H1 (cell line): ENCODE data around the gene NF1.

ENCODE experiments used
- BCL11A ChIP-seq, 2 experiments: IDR thresholded peaks; one replicate each; pipeline ENCODE4 v1.6.1; 2011; ENCODE audit warnings: low read depth in 2 of 2, low read length in 2 of 2, mild to moderate bottlenecking in 2 of 2
- CTCF ChIP-seq, 3 experiments: IDR thresholded peaks; 1 replicate in 2 of 3; 2 replicates in 1 of 3; pipeline versions ENCODE4 v1.5.1 to v1.6.1; 2011; ENCODE audit warnings: low read length in 3 of 3, mild to moderate bottlenecking in 3 of 3, inconsistent platforms in 2 of 3, low read depth in 1 of 3, moderate library complexity in 1 of 3; ENCODE audit not compliant: insufficient read depth in 1 of 3; ENCODE audit errors: control extremely low read depth in 1 of 3
- SRF ChIP-seq: IDR thresholded peaks from 2 replicates; pipeline ENCODE4 v1.6.1; 2011; ENCODE audit warnings: mild to moderate bottlenecking, low read depth, low read length, moderate library complexity

GRCh38 chr17:31275116-31275515 lies 180.3 kb downstream of the NF1 start:
- no peak for TF ChIP-seq CTCF (IDR thresholded peaks at IDR 0.05; ENCODE audit: control extremely low read depth in 1 of 3, insufficient read depth in 1 of 3, low read depth in 1 of 3, low read length in 3 of 3)
- TF ChIP-seq BCL11A (IDR thresholded peaks at IDR 0.05; ENCODE audit: low read depth in 2 of 2, low read length in 2 of 2): no peak
- TF ChIP-seq SRF: no peak
